H9 (cell line): ENCODE results near the gene SLC17A2. TPM values are rescaled to one million over a fixed set of nuclear protein-coding genes. Genes with fewer than 3 reads are reported as not detected.

Source experiments
- DNase-seq: peaks from one replicate; pipeline ENCODE4 v3.0.0-alpha.2; 2017
- H2AFZ ChIP-seq: one replicate; pipeline ENCODE4 v1.6.1; 2013; ENCODE audit warnings: mild to moderate bottlenecking, low read length, control low read depth, moderate library complexity
- H2AK5ac ChIP-seq: 2 replicates; pipeline ENCODE4 v1.6.1; 2013; ENCODE audit warnings: low read length, control low read depth, mixed read lengths; ENCODE audit not compliant: insufficient read length
- H2BK120ac ChIP-seq: one replicate; pipeline ENCODE4 v1.6.1; 2013; ENCODE audit warnings: low read depth, mild to moderate bottlenecking, low read length, control low read depth, inconsistent platforms; ENCODE audit not compliant: poor library complexity, severe bottlenecking
- H2BK12ac ChIP-seq: 2 replicates; pipeline ENCODE4 v1.6.1; 2013; ENCODE audit warnings: low read length, control low read depth, mixed read lengths, low read depth; ENCODE audit not compliant: insufficient read length
- H2BK15ac ChIP-seq: 2 replicates; pipeline ENCODE4 v1.6.1; 2013; ENCODE audit warnings: low read depth, low read length, control low read depth
- H2BK20ac ChIP-seq: one replicate; pipeline ENCODE4 v1.6.1; 2013; ENCODE audit warnings: low read depth, mild to moderate bottlenecking, low read length, control low read depth, inconsistent platforms; ENCODE audit not compliant: poor library complexity, severe bottlenecking
- H2BK5ac ChIP-seq: 2 replicates; pipeline ENCODE4 v1.6.1; 2013; ENCODE audit warnings: low read length, control low read depth, mixed read lengths; ENCODE audit not compliant: insufficient read length
- H3K14ac ChIP-seq: 2 replicates; pipeline ENCODE4 v1.6.1; 2013; ENCODE audit warnings: low read length, control low read depth; ENCODE audit not compliant: insufficient read depth
- H3K18ac ChIP-seq: 2 replicates; pipeline ENCODE4 v1.6.1; 2013; ENCODE audit warnings: low read depth, mild to moderate bottlenecking, mixed read lengths, low read length, control low read depth; ENCODE audit not compliant: insufficient read length
- H3K23ac ChIP-seq: 2 replicates; pipeline ENCODE4 v1.6.1; 2013; ENCODE audit warnings: low read length, control low read depth, mixed read lengths, low read depth; ENCODE audit not compliant: insufficient read length
- H3K23me2 ChIP-seq: 2 replicates; pipeline ENCODE4 v1.6.1; 2013; ENCODE audit warnings: low read depth, mild to moderate bottlenecking, mixed read lengths, low read length, control low read depth; ENCODE audit not compliant: insufficient read length, poor library complexity, severe bottlenecking
- H3K27ac ChIP-seq: 2 replicates; pipeline ENCODE4 v1.5.1; 2013; ENCODE audit warnings: low read length, control low read depth, mixed read lengths, low read depth; ENCODE audit not compliant: insufficient read length
- H3K27me3 ChIP-seq: 2 replicates; pipeline ENCODE4 v1.6.1; 2013; ENCODE audit warnings: low read length, control low read depth, inconsistent platforms; ENCODE audit not compliant: insufficient read depth
- H3K4ac ChIP-seq: 2 replicates; pipeline ENCODE4 v1.6.1; 2013; ENCODE audit warnings: low read depth, mild to moderate bottlenecking, control low read depth, inconsistent platforms, low read length, moderate library complexity
- H3K4me1 ChIP-seq: 2 replicates; pipeline ENCODE4 v1.6.1; 2013; ENCODE audit warnings: low read length, control low read depth, inconsistent platforms; ENCODE audit not compliant: insufficient read depth
- H3K4me2 ChIP-seq: 2 replicates; pipeline ENCODE4 v1.6.1; 2013; ENCODE audit warnings: low read length, control low read depth, mixed read lengths; ENCODE audit not compliant: insufficient read length, insufficient read depth
- H3K56ac ChIP-seq: 2 replicates; pipeline ENCODE4 v1.6.1; 2013; ENCODE audit warnings: low read depth, mild to moderate bottlenecking, mixed read lengths, low read length, control low read depth; ENCODE audit not compliant: insufficient read length
- H3K79me1 ChIP-seq: 2 replicates; pipeline ENCODE4 v1.6.1; 2013; ENCODE audit warnings: low read depth, mild to moderate bottlenecking, moderate library complexity, low read length, control low read depth, inconsistent platforms; ENCODE audit not compliant: insufficient read depth, poor library complexity, severe bottlenecking
- H3K79me2 ChIP-seq: 2 replicates; pipeline ENCODE4 v1.6.1; 2013; ENCODE audit warnings: low read length, control low read depth, inconsistent platforms; ENCODE audit not compliant: insufficient read depth
- H3K9ac ChIP-seq: 2 replicates; pipeline ENCODE4 v1.6.1; 2013; ENCODE audit warnings: low read length, control low read depth, mixed read lengths; ENCODE audit not compliant: insufficient read length; ENCODE audit errors: extremely low read depth
- H3K9me3 ChIP-seq: one replicate; pipeline ENCODE4 v1.6.1; 2013; ENCODE audit warnings: low read depth, low read length, inconsistent platforms; ENCODE audit not compliant: control insufficient read depth
- H3T11ph ChIP-seq: one replicate; pipeline ENCODE4 v1.6.1; 2013; ENCODE audit warnings: mild to moderate bottlenecking, low read length, control low read depth, inconsistent platforms
- H4K20me1 ChIP-seq: one replicate; pipeline ENCODE4 v1.6.1; 2013; ENCODE audit not compliant: control insufficient read depth, insufficient read length, insufficient read depth
- H4K5ac ChIP-seq: 2 replicates; pipeline ENCODE4 v1.6.1; 2013; ENCODE audit warnings: low read depth, mild to moderate bottlenecking, mixed read lengths, low read length, control low read depth; ENCODE audit not compliant: insufficient read length
- H4K8ac ChIP-seq: replicated peaks from 2 replicates; pipeline ENCODE4 v1.6.1; 2013; ENCODE audit warnings: low read length, control low read depth, mixed read lengths, low read depth; ENCODE audit not compliant: insufficient read length
- H4K91ac ChIP-seq: 2 replicates; pipeline ENCODE4 v1.6.1; 2013; ENCODE audit warnings: low read depth, mild to moderate bottlenecking, moderate library complexity, mixed read lengths, low read length, control low read depth; ENCODE audit not compliant: insufficient read length
- H3K27ac Mint-ChIP-seq, 3 experiments: 2 replicates in 2 of 3; 3 replicates in 1 of 3; pipeline ENCODE4 v1.8.0; 2020 to 2021; ENCODE audit warnings: mixed read lengths in 3 of 3, mild to moderate bottlenecking in 1 of 3, moderate library complexity in 1 of 3
- H3K27me3 Mint-ChIP-seq: 2 replicates; pipeline ENCODE4 v1.8.0; 2021; ENCODE audit warnings: low read depth, mild to moderate bottlenecking, moderate library complexity, mixed read lengths
- H3K36me3 Mint-ChIP-seq, 3 experiments: 2 replicates in 2 of 3; 3 replicates in 1 of 3; pipeline ENCODE4 v1.8.0; 2020 to 2021; ENCODE audit warnings: low read depth in 3 of 3, mixed read lengths in 3 of 3; ENCODE audit not compliant: insufficient read depth in 1 of 3
- H3K4me1 Mint-ChIP-seq, 2 experiments: 2 replicates each; pipeline ENCODE4 v1.8.0; 2020; ENCODE audit warnings: mixed read lengths in 2 of 2
- H3K4me3 Mint-ChIP-seq, 2 experiments: 2 replicates in 1 of 2; 3 replicates in 1 of 2; pipeline ENCODE4 v1.8.0; 2020 to 2021; ENCODE audit warnings: mild to moderate bottlenecking in 2 of 2, mixed read lengths in 2 of 2, moderate library complexity in 1 of 2
- H3K9me3 Mint-ChIP-seq, 2 experiments: 2 replicates in 1 of 2; 3 replicates in 1 of 2; pipeline ENCODE4 v1.8.0; 2020; ENCODE audit warnings: mild to moderate bottlenecking in 2 of 2, mixed read lengths in 2 of 2, moderate library complexity in 1 of 2
- WGBS: extraction: QIAGEN DNeasy Blood & Tissue Kit; methylation state at CpG from one replicate; pipeline ENCODE4 v1.1.7; 2013; ENCODE audit warnings: missing lambda C conversion rate, low lambda C conversion rate, mixed read lengths; ENCODE audit not compliant: insufficient read length; ENCODE audit errors: extremely low coverage; 5-methylcytosine and 5-hydroxymethylcytosine counted together
- total RNA-seq: library from RNA; stranded (reverse); gene quantifications from 2 replicates; pipeline ENCODE4 v1.2.1, GENCODE V29; 2021
- TF ChIP-seq, protein P1 (sequence below): fragments of 200-600 bp; sonication (generic); conservative IDR thresholded peaks from 3 replicates; pipeline ENCODE4 v1.8.0; 2021; ENCODE audit warnings: antibody characterized with exemption, mild to moderate bottlenecking

The SLC17A2 gene
- total RNA-seq, 1 experiment from 2014 or later, result not detected

DNA sequence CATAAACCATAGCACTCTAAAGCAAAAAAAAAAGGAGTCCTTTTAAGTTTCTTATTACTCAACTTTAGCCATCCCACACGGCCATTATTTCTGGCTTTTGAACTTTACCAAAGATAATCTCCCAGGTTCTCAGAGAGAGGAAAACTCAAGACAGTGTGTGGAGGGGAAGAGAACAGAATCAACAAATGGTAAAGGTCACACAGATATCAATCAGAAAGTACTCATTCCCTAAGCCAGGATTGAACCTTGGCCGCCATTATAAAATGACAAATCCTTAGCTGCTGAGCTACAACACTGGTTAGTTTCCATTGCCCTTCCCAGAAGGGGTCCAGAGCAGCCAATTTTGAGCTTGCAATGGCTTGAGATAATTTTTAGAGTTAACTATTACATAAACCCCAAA is 22.0 kb upstream of the SLC17A2 start:
- H2BK15ac ChIP-seq, result no peak overlapping the region
- no peak overlapping the region for H3K23ac ChIP-seq
- no peaks in the 10 kb centered on the region for H4K20me1 ChIP-seq
- no peaks in the 10 kb centered on the region for H3K9me3 ChIP-seq
- Mint-ChIP-seq H3K27me3 (no peaks in the 10 kb centered on the region; the same call in none of the 2 replicates), H3K4me3 (no peak overlapping the region), H3K27ac (no peak overlapping the region), H3K36me3 (no peaks in the 10 kb centered on the region; a peak in 1 of 7 replicates), H3K4me1 (peaks cover 6 to 9% of the 10 kb centered on the region in 2 experiments), H3K9me3 (peaks cover 0 to 6% of the 10 kb centered on the region in 2 experiments; a peak in 3 of 5 replicates)
- H2AFZ ChIP-seq, result no peak overlapping the region
- H3K4ac ChIP-seq, result no peak overlapping the region
- no peak overlapping the region for H3K27ac ChIP-seq
- H3K18ac ChIP-seq, result no peak overlapping the region
- TF ChIP-seq, protein P1, sequence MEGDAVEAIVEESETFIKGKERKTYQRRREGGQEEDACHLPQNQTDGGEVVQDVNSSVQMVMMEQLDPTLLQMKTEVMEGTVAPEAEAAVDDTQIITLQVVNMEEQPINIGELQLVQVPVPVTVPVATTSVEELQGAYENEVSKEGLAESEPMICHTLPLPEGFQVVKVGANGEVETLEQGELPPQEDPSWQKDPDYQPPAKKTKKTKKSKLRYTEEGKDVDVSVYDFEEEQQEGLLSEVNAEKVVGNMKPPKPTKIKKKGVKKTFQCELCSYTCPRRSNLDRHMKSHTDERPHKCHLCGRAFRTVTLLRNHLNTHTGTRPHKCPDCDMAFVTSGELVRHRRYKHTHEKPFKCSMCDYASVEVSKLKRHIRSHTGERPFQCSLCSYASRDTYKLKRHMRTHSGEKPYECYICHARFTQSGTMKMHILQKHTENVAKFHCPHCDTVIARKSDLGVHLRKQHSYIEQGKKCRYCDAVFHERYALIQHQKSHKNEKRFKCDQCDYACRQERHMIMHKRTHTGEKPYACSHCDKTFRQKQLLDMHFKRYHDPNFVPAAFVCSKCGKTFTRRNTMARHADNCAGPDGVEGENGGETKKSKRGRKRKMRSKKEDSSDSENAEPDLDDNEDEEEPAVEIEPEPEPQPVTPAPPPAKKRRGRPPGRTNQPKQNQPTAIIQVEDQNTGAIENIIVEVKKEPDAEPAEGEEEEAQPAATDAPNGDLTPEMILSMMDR, result no peak
- no peak for DNase-seq
- no peak overlapping the region for H2BK120ac ChIP-seq
- H3K56ac ChIP-seq, result no peak overlapping the region
- H2BK12ac ChIP-seq, result no peak overlapping the region
- no peak overlapping the region for H2AK5ac ChIP-seq
- H3K79me1 ChIP-seq, result no peaks in the 10 kb centered on the region
- no peak overlapping the region for H3K14ac ChIP-seq
- no peaks in the 10 kb centered on the region for H3K79me2 ChIP-seq
- H4K8ac ChIP-seq, result no peak overlapping the region
- H3K4me2 ChIP-seq, result no peak overlapping the region
- no peak overlapping the region for H3K9ac ChIP-seq
- no peak overlapping the region for H4K5ac ChIP-seq
- H3K27me3 ChIP-seq, result no peaks in the 10 kb centered on the region
- no peak overlapping the region for H3T11ph ChIP-seq
- no peaks in the 10 kb centered on the region for H3K4me1 ChIP-seq
- no peaks in the 10 kb centered on the region for H3K23me2 ChIP-seq
- H4K91ac ChIP-seq, result no peak overlapping the region
- WGBS, result no CpG with 5 or more reads among the region's 2 CpGs
- H2BK20ac ChIP-seq, result no peak overlapping the region
- H2BK5ac ChIP-seq, result no peak overlapping the region
